Retina (tissue), 1 donor: ENCODE data around the gene EPHB6.

Source experiments
- DNase-seq: peaks from one replicate; pipeline ENCODE4 v3.0.0-alpha.2; 2016

EPHB6 gene, protein sequence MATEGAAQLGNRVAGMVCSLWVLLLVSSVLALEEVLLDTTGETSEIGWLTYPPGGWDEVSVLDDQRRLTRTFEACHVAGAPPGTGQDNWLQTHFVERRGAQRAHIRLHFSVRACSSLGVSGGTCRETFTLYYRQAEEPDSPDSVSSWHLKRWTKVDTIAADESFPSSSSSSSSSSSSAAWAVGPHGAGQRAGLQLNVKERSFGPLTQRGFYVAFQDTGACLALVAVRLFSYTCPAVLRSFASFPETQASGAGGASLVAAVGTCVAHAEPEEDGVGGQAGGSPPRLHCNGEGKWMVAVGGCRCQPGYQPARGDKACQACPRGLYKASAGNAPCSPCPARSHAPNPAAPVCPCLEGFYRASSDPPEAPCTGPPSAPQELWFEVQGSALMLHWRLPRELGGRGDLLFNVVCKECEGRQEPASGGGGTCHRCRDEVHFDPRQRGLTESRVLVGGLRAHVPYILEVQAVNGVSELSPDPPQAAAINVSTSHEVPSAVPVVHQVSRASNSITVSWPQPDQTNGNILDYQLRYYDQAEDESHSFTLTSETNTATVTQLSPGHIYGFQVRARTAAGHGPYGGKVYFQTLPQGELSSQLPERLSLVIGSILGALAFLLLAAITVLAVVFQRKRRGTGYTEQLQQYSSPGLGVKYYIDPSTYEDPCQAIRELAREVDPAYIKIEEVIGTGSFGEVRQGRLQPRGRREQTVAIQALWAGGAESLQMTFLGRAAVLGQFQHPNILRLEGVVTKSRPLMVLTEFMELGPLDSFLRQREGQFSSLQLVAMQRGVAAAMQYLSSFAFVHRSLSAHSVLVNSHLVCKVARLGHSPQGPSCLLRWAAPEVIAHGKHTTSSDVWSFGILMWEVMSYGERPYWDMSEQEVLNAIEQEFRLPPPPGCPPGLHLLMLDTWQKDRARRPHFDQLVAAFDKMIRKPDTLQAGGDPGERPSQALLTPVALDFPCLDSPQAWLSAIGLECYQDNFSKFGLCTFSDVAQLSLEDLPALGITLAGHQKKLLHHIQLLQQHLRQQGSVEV

DNA sequence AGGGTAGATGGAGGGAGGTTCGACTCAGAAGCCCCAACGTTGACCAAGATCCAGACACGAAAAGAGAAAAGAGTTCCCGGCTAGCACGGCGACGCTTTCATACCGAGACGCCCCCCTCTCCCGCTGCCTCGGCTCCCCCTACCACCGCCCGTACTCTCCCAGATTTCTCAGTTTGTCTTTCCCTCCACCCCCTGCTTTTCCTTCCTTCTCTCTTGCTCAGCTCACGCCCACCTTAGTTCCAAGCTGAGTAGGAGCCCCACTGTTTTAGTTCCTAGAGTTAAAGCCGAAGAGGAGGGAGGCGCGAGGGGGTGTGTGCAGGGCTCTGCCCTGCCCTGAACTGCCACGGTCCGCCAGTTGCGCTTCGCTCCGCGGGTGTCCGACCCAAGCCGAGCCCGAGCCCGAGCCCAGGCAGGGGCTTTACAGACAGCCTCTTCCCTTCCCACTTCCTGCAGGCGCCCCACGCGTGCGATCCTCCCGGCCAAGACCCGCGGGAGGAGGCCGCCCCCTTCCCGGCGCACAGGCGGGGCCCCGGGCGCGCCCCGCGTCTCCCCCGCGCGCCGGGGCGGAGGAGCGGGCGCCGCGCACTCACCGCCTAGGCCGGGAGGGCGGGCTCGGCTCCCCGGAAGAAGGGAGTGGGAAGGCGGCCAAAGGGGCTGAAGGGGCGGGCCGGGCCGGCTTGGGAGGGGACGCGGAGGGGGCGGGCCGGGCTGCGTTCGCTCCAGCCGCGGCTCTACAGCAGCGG, at the start of gene EPHB6:
EPHB6 (plus strand) TSS at position 705 of the 742 bp plus-strand sequence. CDS start 8,152 bp downstream, outside the sequence.
- DNase-seq, result peak; percentile 84

DNA sequence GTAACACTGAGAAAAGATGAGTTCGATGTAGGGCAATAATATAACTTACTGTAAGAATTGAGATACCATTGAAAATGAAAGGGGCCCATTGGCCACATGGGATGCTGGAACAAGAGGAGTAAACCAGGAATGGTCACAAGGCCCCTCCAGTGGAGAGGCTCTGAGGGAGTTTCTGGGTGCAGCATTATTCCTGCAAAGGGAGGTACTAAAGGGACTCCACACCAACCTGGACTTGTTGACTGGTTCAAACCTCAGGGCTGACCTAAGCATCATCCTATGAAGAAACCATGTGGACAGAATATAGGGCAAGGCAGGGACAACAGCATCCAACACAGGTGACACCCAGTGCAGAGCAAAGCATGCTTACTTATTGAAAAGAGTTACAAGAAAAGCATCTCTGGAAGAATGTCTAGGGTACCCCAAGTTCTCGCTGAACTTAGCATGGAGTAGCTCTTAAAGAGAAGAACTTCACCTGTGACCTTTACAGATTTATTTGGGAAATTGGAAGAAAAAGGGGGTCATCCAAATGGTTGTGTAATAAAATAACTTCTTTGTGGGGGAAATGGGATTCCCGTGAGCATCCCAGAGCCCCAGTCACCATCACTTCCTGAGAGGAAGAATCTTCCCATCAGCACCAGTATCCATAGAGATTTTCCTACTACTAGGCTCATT, 49.4 kb upstream of the EPHB6 start:
- no peak for DNase-seq

DNA sequence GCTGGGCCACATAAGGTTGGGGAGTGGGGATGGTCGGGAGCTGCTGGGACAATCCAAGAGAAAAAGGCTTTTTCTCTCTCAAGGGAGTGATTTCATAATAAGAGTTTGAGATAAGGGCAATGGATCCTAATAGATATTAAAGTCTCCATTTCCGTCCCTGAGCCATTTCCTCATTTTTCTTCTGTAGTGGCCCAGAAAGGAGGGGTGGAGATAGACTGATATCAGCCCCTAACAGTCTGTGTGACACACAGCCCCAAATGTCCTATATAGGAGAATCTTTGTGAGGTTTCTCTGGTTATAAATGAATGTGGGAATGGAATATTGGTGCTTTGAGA, 48.9 kb upstream of the EPHB6 start:
- DNase-seq, result no peak

DNA sequence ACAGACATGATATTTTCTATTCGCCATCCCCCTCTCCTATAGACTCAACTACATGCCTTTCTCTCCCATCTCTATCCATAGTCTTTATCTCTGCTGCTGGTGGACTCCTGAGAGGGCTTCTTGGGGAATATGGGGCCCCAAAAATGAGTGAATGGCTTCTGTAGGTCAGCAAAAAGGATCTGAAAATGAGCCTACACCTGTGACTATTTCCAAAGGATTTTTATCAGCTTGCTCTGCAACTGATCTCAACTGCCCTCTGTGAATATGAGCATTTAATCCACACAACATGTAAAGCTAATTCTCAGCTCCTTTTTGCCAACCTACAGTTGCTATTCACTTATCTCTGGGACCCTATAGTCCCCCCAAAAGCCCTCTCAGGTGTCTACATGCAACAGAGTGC, 47.9 kb upstream of the EPHB6 start:
- no peak for DNase-seq

DNA sequence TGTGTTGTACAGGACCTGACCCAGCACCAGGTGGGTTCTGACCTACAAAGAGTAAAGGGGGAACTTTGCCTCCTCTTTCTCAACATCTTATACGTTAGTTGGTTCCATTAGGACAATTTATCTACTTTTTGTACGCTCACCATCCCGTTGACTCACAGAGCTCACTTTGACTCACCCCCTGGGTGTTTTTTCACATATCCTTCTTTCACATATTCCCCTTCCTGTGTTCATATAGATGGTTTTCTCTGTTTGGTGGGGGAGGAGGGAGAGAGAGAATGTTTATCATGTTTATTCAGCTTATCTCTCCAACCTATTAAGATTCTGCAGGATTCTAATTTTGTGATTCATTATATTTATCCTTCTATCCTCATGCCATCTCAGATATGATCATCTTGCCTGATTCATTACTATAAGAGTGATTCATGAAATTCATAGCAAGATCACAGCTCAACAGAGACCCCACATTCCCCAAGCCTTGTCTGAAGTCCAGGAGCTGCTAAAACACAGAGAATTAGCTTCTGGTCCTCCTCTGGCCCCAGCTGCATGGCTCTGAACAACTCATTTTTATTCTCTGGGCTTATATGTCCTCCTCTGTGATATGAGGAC, 46.9 kb upstream of the EPHB6 start:
- no peak for DNase-seq

DNA sequence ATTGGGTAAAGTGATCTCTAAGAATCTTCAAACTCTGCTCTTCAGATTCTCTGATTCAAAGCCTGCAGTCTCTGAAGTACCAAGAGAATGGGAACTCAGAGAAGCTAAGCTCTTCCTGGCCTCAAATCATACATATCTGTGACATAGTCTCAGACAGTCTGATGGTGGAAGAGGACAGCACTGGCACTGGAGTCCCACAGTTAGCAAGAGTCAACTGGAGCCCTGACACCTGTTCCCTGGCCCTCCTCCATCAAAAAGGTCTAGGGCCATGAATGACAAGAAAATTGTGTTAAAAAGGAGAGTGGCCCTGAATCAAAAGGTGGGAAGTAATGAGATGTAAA, 46.4 kb upstream of the EPHB6 start:
- DNase-seq, result no peak

DNA sequence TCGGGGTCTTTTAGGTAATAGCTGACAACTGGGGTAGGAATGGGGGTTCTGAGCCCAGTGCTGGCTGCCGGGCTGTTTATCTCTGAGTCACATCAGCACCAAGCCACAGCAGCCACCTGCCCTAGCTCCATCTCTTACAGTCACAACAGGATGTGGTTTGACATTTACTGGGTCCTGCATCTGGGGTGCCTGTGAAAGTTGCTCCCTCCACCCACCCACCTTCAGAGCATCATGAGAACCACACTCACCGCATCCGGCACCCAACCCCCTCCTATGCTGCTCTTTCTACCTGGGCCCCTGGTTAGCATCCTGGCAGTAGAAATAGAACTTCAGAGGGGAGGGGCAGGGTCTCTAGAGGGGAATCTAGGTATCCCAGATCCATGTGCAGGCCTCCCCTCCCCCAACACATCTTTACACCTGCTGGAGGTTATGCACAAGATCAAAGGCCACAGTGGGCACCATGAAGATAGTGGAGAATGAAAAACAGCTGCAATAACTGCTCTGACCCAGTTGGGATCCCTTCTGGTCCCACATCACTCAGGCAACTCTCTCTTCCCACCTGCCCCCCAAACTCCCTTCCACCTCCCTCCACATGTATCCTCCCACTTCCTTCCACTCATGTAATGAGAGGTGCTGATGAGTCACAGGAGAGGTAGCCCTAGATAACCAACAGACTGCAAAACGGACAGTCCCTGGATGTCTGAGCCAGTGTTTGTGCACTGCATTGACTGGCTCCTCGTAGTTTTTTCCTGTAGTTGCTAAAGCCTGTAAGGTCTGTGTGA, 45.9 kb upstream of the EPHB6 start:
- no peak for DNase-seq

DNA sequence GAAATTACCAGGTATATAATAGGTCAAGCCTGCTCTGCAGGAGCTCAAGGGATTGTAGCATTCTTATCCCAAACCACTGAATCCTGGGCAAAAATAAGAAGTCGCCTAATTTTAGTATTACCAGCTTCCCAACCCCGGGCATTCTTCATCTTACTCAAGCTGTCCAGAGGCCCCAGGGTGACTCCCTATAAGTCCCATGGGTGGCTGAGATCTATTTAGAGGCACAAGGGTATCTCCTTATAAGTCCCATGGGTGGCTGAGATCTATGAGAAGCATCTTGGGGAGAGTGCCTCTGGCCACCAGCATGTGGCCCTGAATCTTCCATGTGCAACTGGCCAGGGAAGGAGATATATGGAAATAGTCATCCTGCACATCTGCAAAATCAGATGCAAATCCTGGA, 45.2 kb upstream of the EPHB6 start:
- DNase-seq, result no peak

DNA sequence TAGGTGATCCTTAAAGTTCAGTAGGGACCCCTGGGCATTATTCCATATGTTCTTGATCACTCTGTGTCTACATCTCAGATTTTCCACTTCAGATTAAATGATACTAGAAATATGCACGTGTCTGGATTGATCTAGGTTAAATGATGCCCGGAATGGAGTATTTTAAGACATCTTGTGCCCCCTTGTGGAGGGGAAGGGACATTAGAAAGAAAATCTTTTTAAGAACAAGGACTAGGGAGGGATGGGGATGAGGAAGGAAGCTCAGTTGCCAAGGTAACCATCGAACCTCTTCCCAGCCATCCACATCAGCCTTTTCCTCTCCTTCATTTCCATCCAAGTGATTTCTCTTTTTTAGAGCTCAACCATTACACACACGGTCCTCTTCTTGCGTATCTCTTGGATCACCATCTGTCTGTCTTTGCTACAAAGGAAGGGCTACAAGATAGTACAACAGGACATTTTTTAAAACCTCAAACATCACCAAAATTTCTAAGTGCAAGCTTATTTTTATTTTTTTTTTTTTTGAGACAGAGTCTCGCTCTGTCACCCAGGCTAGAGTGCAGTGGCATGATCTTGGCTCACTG, 43.6 kb upstream of the EPHB6 start:
- peak; percentile 51 for DNase-seq

DNA sequence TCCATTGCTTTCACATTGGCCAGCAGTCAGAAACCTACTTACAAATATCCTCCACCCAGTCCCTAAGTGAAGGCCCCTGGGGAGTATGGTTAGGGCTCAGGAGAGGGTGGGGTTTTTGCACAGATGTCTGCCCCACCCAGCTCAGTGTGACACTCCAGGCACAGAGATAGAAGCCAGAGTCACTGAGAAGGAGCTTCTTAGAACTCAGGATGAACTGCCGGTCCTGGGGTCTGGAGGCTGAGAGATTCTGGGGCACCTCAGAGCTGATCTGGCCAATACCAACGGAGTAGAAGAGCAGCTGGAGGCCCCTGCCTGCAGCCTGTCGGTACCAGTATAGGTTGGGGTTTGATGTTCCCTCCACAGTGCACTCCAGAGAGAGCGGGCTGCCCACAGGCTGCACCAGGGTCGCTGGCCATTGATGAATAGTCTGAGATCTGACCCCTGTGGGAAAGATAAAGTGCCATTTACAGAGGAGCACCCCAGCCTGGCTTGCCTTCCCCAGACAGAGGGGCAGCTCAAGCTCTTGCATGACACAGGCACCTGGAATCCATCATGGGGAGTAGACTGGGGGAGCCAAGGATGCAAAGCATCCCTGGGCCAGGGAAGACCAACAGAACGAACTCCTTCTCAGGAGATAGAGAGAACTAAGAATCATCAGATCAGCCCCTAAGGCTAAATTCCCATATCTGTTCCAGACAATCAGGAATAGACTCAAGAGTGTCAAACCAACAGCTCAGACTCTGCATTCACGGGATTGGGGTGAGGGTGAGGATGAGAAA, 42.2 kb upstream of the EPHB6 start:
- DNase-seq, result no peak

DNA sequence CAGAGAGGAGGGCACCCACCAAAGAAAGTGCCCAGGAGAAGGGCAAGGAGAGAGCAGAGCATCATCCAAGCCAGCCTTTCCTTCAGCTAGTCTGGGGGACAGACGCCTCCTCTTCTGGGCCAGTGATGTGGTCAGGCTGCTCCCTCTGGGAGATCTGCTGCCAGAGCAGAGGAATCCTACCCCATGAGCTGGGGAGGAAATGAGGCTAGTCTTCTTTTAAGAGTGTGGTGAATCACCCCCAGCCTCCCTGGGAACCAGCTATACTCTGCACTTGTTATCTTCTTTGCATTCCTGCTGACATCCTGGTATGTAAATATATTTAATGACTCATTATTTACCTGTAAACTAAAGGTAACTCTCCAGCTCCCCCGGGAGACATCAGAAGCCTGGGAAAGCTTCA, 41.6 kb upstream of the EPHB6 start:
- no peak for DNase-seq

DNA sequence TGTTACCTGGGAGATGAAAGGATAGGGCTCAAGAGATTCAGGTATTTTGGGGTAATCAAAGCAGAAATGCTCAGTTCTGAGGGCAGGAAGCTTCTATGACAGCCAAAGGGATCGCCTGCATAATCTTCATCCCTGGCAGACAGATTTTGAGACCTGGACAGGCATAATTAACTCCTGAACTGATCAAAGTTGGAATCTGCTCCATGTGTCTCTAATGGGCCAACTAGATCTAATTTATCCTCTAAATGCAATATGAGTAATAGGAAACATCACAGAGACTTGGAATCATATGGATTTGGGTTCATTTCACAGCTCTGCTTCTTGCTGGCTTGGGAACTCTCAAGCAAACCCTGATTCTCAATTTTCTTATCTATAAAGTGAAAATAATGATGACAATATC, 41.2 kb upstream of the EPHB6 start:
- DNase-seq, result no peak

DNA sequence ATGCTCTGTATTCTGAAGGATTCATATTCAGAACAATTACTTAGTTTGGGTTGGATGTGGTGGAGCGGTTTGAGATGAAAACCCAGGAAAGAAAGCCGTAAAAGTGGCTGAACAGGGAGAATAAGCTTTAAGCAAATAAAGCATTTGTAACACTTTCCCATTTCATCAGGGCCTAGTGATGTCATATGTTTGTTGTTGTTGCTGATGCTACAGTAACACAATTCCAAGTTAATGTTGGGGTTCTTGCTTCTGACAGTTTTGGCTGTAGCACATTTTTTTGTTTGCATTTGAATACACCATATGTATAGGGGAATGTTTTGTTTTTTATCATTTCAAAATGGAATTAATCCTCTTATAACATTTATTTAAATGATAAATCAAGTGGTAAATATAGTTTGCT, 40.4 kb upstream of the EPHB6 start:
- no peak for DNase-seq

DNA sequence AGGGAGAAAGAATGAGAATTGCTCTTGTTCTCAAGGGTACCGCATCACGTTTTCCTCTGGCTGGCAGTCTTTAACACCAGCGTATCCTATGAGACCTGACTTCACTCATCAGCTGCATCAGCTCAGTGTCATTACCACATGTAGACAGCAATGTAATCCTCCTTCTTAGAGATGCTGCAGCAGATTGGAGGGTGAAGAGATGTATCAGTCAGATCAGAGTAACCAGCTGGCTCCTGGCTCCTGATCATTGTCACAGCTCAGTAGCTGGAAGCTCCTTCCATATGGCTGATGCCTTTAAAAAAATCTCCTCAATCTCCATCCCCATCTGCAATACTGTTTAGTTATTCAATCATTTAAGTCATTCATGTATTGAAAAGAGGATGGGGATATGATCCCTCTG, 39.7 kb upstream of the EPHB6 start:
- DNase-seq, result peak; percentile 39

DNA sequence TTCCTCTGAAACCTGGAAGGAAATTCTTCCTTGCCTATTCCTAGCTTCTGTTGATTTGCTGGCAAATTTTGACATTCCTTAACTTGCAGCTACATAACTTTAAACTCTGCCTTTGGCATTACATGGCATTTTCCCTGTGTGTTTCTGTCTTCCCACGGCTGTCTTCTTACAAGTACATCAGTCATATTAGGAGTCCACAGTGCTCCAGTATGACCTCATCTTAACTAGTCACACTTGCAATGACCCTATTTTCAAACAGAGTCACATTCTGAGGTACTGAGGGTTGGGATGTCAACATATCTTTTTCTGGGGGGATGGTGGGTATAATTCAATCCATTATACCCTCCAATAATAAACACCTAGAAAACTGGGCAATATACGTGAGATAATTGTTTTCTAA, 37.4 kb upstream of the EPHB6 start:
- DNase-seq, result no peak

DNA sequence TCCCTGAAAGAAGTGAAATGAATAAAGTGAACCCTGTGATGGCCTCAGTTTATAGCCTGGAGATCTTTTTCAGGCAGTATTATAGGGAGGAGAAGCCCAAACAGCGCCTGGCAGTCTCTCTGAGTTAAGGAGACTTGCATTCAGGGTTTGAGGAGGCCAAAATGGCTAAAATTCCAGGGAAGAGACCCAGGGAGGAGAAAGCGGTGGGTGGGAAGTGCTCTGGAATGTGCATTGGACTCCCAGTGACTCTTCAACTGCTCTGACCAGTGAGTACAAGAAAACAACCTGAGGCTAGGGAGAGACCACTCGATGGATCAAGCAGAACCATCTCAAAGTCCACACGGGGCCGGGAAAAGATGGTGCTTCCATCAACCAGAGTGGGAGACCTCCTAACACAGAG, 35.3 kb upstream of the EPHB6 start:
- no peak for DNase-seq

DNA sequence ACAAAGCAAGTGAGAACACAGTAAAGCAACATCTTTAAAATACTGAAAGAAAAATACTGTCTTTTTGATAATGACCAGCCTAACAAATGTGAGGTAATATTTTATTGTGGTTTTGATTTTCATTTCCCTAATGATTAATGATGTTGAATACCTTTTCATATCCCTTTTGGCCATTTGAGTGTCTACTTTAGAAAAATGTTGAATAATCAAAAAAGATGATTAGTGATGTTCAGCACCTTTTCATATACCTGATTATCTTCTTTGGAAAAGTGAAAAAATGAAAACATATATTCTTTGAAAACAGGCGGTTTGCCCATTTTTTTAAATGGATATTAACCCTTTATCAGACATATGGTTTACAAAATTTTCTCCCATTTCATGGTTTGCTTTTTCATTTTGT, 32.2 kb upstream of the EPHB6 start:
- DNase-seq, result no peak

DNA sequence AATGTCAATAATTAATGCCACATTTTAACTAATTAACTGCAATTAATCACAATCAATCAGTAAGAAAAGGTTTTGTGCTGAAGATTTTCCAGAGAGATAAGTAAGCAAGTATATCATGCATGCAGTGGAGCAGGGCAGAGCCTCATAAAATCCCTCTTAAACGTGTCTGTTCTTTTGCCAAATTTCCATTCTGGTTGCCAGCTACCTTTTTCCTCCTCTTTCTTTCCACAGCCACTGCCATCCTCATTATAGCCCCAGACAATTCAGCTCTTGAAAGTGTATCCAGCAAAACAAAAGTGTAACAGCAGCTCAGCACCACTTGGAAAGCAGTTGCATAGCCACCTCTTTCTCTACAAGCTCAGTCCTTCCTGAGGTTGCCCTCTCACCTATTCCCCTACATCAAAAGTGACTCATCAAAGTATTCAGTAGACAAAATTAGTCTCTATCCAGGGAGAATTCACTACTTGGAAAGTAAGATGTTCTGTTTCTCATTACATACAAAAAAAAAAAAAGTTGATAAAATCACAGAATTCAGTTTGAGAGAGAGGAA, 26.9 kb upstream of the EPHB6 start:
- no peak for DNase-seq

DNA sequence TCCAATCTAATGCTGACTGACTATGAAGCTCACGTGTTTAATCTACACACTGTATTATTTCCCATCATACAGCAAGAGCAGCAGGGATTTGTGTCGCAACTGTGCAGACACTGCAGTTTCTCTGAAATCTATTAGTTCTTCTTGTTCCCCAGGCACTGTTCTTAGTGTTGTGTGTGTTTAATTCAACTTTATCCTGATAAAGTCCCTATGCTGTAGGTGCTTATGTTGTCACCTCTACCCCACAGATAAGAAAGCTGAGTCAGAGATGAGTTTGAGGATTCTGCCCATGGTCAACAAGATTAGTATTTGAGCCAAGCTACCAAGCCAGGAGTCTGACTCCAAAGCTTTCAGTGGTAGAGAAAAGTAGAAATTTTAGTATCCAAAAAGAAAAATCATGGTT, 22.5 kb upstream of the EPHB6 start:
- DNase-seq, result no peak
